K562 (cell line): ENCODE data around the gene AXIN2. TPM values are rescaled to one million over a fixed set of nuclear protein-coding genes. Genes with fewer than 3 reads are reported as not detected.
A peak's percentile ranks its signal among the peaks of the same experiment; 100 is the strongest.

ENCODE experiments used
- DMBX1 ChIP-seq: fragments of 250-450 bp; sonication (Bioruptor Pico); IDR thresholded peaks from 2 replicates; pipeline ENCODE4 v1.8.0; 2022; ENCODE audit warnings: inconsistent platforms, mild to moderate bottlenecking, moderate library complexity, borderline replicate concordance
- EWSR1 ChIP-seq: fragments of 450-650 bp; IDR thresholded peaks from 2 replicates; pipeline ENCODE4 v1.6.1; 2018; ENCODE audit warnings: borderline replicate concordance, mild to moderate bottlenecking, low read depth, moderate library complexity; ENCODE audit not compliant: partially characterized antibody
- HMGN3 ChIP-seq: IDR thresholded peaks from 2 replicates; pipeline ENCODE4 v1.6.1; 2011; ENCODE audit warnings: borderline replicate concordance, low read depth, mild to moderate bottlenecking, mixed read lengths, low read length; ENCODE audit not compliant: insufficient read length; ENCODE audit errors: extremely low read depth
- LCOR ChIP-seq: sonication (generic); formaldehyde crosslinking; IDR thresholded peaks from 2 replicates; pipeline ENCODE4 v1.8.0; 2022; ENCODE audit warnings: mild to moderate bottlenecking, missing genetic modification reagents
- POLR2G ChIP-seq: fragments of 200-400 bp; formaldehyde crosslinking; IDR thresholded peaks from 2 replicates; pipeline ENCODE4 v1.6.1; 2017; ENCODE audit warnings: low read depth, mild to moderate bottlenecking, antibody characterized with exemption, low read length, moderate library complexity
- RBFOX2 ChIP-seq: fragments of 200-400 bp; formaldehyde crosslinking; IDR thresholded peaks from 2 replicates; pipeline ENCODE4 v1.6.1; 2017; ENCODE audit warnings: low read depth, mild to moderate bottlenecking, low read length, moderate library complexity
- SP2 ChIP-seq: IDR thresholded peaks from 2 replicates; pipeline ENCODE4 v1.6.1; 2011; ENCODE audit warnings: mild to moderate bottlenecking, low read depth, low read length, moderate library complexity; ENCODE audit not compliant: poor library complexity, severe bottlenecking; ENCODE audit errors: extremely low read depth
- TAF9B ChIP-seq: fragments of 450-650 bp; IDR thresholded peaks from 2 replicates; pipeline ENCODE4 v1.6.1; 2018; ENCODE audit warnings: mild to moderate bottlenecking; ENCODE audit not compliant: partially characterized antibody
- TCF7L2 ChIP-seq: fragments of 150-350 bp; IDR thresholded peaks from 2 replicates; pipeline ENCODE4 v1.6.1; 2016; ENCODE audit warnings: low read depth, mild to moderate bottlenecking, low read length, moderate library complexity
- ZBTB17 ChIP-seq: fragments of 450-650 bp; formaldehyde crosslinking; IDR thresholded peaks from 2 replicates; pipeline ENCODE4 v1.4.0; 2020; ENCODE audit warnings: mild to moderate bottlenecking
- ZBTB7A ChIP-seq: IDR thresholded peaks from 2 replicates; pipeline ENCODE4 v1.6.1; 2011; ENCODE audit warnings: low read depth, mild to moderate bottlenecking, low read length, moderate library complexity, borderline replicate concordance; ENCODE audit not compliant: control insufficient read depth
- ZEB2 ChIP-seq: fragments of 450-650 bp; IDR thresholded peaks from 2 replicates; pipeline ENCODE4 v1.6.1; 2016
- ZNF324 ChIP-seq: fragments of 250-450 bp; sonication (Bioruptor Pico); IDR thresholded peaks from 2 replicates; pipeline ENCODE4 v1.4.0; 2020; ENCODE audit warnings: mild to moderate bottlenecking
- ZNF644 ChIP-seq: fragments of 200-800 bp; sonication (Bioruptor generic); IDR thresholded peaks from 2 replicates; pipeline ENCODE4 v1.6.1; 2016; ENCODE audit warnings: low read depth, missing genetic modification characterization, missing compliant biosample characterization
- polyA plus RNA-seq, 8 experiments: library from polyadenylated mRNA; depleted of rRNA in 4 of 8; stranded (reverse) in 5 of 8; unstranded in 3 of 8; fragments of >200 nt; fragmentation: Nextera tagmentation in 2 of 8; fragmentation: Illumina TruSeq in 1 of 8; extraction: Ambion mirVana in 2 of 8; extraction: Trizol in 1 of 8; gene quantifications; 2 replicates each; pipeline versions ENCODE4 v1.2.1 to v1.2.3, GENCODE V29; 2011 to 2014; ENCODE audit warnings: inconsistent platforms in 1 of 8, missing spikeins in 1 of 8
- total RNA-seq, 7 experiments: library from RNA; depleted of rRNA in 6 of 7; stranded (reverse); fragments of >200 nt in 6 of 7; fragmentation: Illumina TruSeq in 2 of 7; extraction: Trizol in 2 of 7; gene quantifications; 2 replicates each; pipeline versions ENCODE4 v1.2.1 to v1.2.3, GENCODE V29; 2011 to 2021; ENCODE audit warnings: low replicate concordance in 1 of 7
- TF ChIP-seq, protein P1 (sequence below): fragments of 450-650 bp; IDR thresholded peaks from 2 replicates; pipeline ENCODE4 v1.6.1; 2017; ENCODE audit warnings: antibody characterized with exemption, mild to moderate bottlenecking
- TF ChIP-seq, protein P2 (sequence below): fragments of 250-450 bp; sonication (Bioruptor Pico); IDR thresholded peaks from 2 replicates; pipeline ENCODE4 v1.8.0; 2022; ENCODE audit warnings: moderate library complexity, mild to moderate bottlenecking, inconsistent platforms
- TF ChIP-seq, protein P3 (sequence below), 2 experiments: fragments of 450-650 bp in 1 of 2; sonication (generic) in 1 of 2; formaldehyde crosslinking in 1 of 2; IDR thresholded peaks in 1 of 2; conservative IDR thresholded peaks in 1 of 2; 2 replicates each; pipeline versions ENCODE4 v1.6.1 to v1.8.1; 2016 to 2023; ENCODE audit warnings: mild to moderate bottlenecking in 2 of 2, moderate library complexity in 2 of 2, inconsistent platforms in 1 of 2, missing genetic modification reagents in 1 of 2
- TF ChIP-seq, protein P4 (sequence below): sonication (generic); formaldehyde crosslinking; IDR thresholded peaks from 2 replicates; pipeline ENCODE4 v1.8.0; 2023; ENCODE audit warnings: mild to moderate bottlenecking, missing genetic modification reagents

AXIN2 gene
- total and polyA plus RNA-seq, 9 of the 15 experiments (the other 6 are each of a cell fraction or from before 2014, with no cell fraction given): 0.21 to 3.3 (median 1.2) TPM

DNA sequence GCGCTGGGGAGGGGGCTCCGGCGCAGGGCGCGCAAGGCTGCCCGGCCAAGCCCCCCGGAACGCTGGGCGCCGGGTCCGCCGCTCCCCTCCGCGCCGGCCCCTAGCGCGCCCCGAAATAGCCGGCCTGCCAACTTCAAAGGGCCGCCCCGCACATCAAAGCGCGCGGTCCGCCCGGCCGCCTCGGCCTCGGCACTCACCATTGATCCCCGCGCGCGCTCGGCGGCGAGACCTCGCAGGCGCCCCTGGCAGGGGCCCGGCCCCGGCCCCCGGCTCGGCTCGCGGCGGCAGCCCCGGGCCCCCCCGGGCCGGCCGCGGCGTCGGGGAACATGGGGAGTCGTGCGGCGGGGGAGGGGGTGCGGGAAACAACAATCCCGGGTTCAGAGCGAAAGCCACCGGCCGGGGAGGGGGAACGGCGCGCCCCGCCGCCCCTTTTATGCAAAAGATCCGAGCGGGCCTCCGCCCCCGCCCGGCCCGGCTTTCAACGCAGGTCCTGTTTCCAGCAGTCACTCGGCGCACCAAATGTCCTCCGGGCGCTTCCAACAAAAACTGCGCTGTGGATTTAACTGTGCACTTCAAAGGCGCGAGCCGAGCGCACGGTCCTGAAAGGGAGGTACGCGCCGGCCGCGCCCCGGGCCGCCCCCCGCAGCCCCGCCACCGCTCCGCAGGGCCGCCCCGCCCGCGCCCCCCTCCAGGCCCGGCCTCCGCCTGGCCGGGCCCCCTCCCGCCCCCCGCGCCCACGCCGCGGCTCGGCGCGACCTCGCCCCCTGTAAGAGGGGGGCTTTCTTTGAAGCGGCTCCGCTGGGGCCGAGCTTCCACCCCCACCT, 608 bp downstream of the AXIN2 start (continued):
- peak; percentile 45 for TF ChIP-seq RBFOX2
- TF ChIP-seq, protein P1, sequence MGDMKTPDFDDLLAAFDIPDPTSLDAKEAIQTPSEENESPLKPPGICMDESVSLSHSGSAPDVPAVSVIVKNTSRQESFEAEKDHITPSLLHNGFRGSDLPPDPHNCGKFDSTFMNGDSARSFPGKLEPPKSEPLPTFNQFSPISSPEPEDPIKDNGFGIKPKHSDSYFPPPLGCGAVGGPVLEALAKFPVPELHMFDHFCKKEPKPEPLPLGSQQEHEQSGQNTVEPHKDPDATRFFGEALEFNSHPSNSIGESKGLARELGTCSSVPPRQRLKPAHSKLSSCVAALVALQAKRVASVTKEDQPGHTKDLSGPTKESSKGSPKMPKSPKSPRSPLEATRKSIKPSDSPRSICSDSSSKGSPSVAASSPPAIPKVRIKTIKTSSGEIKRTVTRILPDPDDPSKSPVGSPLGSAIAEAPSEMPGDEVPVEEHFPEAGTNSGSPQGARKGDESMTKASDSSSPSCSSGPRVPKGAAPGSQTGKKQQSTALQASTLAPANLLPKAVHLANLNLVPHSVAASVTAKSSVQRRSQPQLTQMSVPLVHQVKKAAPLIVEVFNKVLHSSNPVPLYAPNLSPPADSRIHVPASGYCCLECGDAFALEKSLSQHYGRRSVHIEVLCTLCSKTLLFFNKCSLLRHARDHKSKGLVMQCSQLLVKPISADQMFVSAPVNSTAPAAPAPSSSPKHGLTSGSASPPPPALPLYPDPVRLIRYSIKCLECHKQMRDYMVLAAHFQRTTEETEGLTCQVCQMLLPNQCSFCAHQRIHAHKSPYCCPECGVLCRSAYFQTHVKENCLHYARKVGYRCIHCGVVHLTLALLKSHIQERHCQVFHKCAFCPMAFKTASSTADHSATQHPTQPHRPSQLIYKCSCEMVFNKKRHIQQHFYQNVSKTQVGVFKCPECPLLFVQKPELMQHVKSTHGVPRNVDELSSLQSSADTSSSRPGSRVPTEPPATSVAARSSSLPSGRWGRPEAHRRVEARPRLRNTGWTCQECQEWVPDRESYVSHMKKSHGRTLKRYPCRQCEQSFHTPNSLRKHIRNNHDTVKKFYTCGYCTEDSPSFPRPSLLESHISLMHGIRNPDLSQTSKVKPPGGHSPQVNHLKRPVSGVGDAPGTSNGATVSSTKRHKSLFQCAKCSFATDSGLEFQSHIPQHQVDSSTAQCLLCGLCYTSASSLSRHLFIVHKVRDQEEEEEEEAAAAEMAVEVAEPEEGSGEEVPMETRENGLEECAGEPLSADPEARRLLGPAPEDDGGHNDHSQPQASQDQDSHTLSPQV: no peak
- TF ChIP-seq, protein P2, sequence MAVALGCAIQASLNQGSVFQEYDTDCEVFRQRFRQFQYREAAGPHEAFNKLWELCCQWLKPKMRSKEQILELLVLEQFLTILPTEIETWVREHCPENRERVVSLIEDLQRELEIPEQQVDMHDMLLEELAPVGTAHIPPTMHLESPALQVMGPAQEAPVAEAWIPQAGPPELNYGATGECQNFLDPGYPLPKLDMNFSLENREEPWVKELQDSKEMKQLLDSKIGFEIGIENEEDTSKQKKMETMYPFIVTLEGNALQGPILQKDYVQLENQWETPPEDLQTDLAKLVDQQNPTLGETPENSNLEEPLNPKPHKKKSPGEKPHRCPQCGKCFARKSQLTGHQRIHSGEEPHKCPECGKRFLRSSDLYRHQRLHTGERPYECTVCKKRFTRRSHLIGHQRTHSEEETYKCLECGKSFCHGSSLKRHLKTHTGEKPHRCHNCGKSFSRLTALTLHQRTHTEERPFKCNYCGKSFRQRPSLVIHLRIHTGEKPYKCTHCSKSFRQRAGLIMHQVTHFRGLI (CRISPR knock-in tag): no peak
- TF ChIP-seq TAF9B: no peak
- no peak for TF ChIP-seq ZEB2
- TF ChIP-seq ZBTB17 (CRISPR knock-in tag): no peak
- no peak for TF ChIP-seq SP2
- peak; percentile 22 for TF ChIP-seq HMGN3
- no peak for TF ChIP-seq EWSR1
- TF ChIP-seq ZNF644: no peak
- TF ChIP-seq, protein P3, sequence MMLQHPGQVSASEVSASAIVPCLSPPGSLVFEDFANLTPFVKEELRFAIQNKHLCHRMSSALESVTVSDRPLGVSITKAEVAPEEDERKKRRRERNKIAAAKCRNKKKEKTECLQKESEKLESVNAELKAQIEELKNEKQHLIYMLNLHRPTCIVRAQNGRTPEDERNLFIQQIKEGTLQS (IDR thresholded peaks at IDR 0.05): no peak
- TF ChIP-seq, protein P3 (CRISPR knock-in tag; conservative IDR thresholded peaks at IDR 0.05): no peak
- TF ChIP-seq POLR2G: peak; percentile 59
- TF ChIP-seq, protein P4, sequence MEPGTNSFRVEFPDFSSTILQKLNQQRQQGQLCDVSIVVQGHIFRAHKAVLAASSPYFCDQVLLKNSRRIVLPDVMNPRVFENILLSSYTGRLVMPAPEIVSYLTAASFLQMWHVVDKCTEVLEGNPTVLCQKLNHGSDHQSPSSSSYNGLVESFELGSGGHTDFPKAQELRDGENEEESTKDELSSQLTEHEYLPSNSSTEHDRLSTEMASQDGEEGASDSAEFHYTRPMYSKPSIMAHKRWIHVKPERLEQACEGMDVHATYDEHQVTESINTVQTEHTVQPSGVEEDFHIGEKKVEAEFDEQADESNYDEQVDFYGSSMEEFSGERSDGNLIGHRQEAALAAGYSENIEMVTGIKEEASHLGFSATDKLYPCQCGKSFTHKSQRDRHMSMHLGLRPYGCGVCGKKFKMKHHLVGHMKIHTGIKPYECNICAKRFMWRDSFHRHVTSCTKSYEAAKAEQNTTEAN (CRISPR knock-in tag): no peak
- TF ChIP-seq DMBX1 (CRISPR knock-in tag): no peak
- TF ChIP-seq TCF7L2: peak; percentile 63
- peak; percentile 32 for TF ChIP-seq ZBTB7A
- no peak for TF ChIP-seq ZNF324
- TF ChIP-seq LCOR (CRISPR knock-in tag): no peak
